Sigmoid colon (tissue), 3 donors: ENCODE results near the gene HSD17B4.

ENCODE experiments used
- POLR2A ChIP-seq, 2 donors: fragments of 450-650 bp; IDR thresholded peaks; one replicate each; pipeline ENCODE4 v1.6.1; 2016; ENCODE audit warnings: antibody characterized with exemption in 2 of 2, mild to moderate bottlenecking in 2 of 2, moderate library complexity in 2 of 2
- TF ChIP-seq, protein P1 (sequence below), 4 experiments: fragments of 450-650 bp in 3 of 4; fragments of 200-600 bp in 1 of 4; IDR thresholded peaks; one replicate each; pipeline ENCODE4 v1.5.1; 2016 to 2019; ENCODE audit warnings: antibody characterized with exemption in 4 of 4, mild to moderate bottlenecking in 3 of 4, moderate library complexity in 2 of 4

DNA sequence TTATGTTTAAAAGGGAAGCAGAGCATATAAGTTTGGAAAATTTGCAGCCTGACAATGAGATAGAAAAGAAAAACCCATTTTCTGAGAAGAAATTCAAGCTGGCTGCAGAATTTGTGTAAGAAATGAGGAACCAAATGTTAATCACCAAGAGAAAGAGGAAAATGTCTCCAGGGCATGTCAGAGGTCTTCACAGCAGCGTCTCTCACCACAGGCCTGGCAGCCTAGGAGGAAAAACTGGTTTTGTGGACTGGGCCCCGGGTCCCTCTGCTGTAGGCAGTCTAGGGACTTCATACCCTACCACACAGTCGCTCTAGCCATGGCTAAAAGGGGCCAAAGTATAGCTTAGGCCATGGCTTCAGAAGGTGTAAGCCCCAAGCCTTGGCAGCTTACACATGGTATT lies 32.1 kb upstream of the HSD17B4 start:
- TF ChIP-seq, protein P1, sequence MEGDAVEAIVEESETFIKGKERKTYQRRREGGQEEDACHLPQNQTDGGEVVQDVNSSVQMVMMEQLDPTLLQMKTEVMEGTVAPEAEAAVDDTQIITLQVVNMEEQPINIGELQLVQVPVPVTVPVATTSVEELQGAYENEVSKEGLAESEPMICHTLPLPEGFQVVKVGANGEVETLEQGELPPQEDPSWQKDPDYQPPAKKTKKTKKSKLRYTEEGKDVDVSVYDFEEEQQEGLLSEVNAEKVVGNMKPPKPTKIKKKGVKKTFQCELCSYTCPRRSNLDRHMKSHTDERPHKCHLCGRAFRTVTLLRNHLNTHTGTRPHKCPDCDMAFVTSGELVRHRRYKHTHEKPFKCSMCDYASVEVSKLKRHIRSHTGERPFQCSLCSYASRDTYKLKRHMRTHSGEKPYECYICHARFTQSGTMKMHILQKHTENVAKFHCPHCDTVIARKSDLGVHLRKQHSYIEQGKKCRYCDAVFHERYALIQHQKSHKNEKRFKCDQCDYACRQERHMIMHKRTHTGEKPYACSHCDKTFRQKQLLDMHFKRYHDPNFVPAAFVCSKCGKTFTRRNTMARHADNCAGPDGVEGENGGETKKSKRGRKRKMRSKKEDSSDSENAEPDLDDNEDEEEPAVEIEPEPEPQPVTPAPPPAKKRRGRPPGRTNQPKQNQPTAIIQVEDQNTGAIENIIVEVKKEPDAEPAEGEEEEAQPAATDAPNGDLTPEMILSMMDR (IDR thresholded peaks at IDR 0.05) = no peak
- TF ChIP-seq POLR2A (IDR thresholded peaks at IDR 0.05) = no peak
